ENCODE results near the gene SFTPA2.
A peak's percentile ranks its signal among the peaks of the same experiment; 100 is the strongest.
"Not testable (repeated sequence)": the region's sequence is repeated elsewhere in the genome, so short reads cannot be mapped to it uniquely, and the experiment has no call there.

SFTPA2 gene

DNA sequence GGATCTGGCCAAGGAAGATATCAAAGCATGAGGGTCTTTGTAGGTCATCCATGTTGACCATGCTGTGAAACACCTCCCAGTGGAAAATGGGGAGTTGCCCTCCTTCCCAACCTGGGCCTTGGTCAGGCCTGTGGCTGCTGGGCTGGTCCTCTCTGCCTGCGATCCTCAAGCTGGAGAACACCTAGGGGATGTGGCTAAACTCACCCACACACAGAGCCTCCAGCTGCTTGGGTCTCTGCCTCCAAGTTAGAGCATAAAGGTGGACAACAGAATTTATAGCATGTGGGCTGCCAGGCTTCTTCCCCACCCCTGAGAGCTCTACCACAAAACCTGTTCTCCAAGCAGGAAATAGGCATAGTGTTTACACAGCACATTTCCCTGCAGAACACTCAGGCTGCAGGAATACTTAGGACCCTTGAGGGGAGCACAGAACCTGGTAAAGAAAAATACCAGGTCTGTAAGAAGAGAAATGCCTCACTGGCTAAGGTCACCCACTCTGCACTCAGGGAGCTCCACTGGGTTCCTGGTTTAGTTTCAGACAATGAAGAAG is at the start of gene SFTPA2:
Gene SFTPA2 (minus strand): TSS at position 248 of the 550 bp plus-strand sequence. CDS start 924 bp downstream, outside the sequence.
- no peak for DNase-seq (ENCODE audit: low read depth in 2 of 2)

DNA sequence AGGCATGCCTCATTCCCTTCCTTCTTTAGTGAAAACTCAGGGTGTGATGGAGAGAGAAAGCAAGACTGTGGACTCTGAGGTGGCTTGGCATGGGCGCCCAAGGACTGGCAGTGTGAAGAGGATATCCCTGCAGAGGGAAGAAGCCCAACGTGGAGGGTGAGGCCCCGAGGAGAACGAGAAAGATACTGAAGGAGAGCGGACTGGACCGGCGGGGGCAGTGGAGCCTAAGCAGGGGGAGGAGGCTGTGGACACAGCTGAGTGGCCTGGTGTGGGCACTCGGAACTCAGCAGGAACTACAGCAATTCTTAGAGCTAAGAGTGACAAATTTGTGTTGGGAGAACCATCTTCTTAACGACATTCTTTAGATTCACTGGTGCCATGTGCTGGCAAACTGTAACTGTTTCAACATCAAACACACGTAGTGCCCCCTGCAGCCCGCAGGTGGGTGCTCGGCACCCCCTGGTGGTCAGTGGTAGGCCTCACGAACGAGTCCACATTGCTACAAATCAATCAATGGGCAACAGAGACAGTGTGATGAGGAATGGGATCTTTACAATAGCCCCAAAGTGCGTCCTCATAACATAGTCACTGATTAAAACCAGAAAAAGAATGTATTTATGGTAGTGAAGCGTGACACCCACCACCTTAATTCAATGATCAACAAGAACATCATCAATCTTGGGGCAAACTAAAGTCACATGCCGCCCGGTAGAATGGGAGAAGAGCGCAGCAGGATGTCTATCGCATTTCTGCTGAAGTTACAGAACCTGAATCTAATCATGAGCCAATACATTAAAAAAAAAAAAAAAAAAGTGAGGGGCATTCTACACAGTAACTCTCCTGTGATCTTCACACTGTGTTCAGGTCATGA is 48.5 kb upstream of the SFTPA2 start:
- peak; percentile 16 to 27 for DNase-seq (ENCODE audit: low read depth in 2 of 2)

DNA sequence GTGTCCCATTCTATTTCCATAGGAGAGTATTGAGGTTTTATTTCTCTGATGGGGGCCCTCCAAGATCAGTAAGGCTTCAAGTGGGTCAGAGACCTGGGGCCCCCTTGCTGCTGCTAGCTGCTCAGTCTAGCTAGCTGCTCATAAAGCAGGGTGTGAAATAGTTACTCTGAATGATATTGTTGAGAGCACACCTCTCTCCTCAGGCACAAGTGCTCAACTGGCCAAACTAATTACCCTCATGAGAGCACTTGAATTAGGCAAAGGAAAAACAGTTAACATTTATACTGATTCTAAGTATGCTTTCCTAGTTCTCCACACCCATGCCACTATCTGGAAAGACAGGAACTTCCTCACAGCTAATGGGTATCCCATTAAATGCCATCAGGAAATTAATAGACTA is 45.1 kb upstream of the SFTPA2 start:
- no peak for DNase-seq (ENCODE audit: low read depth in 2 of 2)

DNA sequence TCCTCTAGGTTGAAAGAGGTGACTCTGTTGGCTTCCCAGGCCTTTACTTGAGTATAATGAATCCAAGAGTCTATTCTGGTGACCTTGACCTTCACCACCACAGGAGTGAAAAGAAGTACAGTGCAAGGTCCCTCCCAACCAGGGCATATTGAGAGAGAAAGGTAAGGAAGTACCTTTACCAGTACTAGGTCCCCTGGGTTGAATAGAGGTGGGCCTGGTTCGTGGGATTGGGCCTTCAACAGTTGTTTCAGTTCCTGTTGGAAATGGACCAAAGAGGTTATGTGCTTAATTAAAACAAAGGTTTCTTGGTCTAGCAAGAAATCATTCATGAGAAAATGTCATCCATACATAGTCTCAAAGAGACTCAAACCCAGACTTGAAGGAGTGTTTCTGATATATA is 44.1 kb upstream of the SFTPA2 start:
- DNase-seq (ENCODE audit: low read depth in 2 of 2): no peak

DNA sequence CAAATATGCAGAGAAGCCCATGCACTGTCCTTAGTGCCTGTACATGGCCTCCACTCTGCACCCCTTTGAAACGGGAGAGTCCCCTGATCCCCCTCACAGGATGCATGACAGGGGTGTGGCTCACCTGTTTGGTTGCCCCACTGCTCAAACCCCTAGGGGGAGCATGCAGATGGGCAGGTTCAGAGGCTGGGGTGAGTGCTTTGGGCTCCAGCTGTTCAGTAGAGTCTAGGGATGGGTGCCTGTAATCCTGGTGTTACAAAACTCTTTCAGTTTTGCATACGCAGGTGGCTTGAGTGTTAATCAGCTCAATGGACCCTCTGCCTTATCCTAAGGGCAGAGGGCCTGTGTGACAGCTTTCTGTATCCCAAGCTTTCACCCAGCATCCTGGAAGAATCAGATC is 42.7 kb upstream of the SFTPA2 start:
- no peak for DNase-seq (ENCODE audit: low read depth in 2 of 2)

DNA sequence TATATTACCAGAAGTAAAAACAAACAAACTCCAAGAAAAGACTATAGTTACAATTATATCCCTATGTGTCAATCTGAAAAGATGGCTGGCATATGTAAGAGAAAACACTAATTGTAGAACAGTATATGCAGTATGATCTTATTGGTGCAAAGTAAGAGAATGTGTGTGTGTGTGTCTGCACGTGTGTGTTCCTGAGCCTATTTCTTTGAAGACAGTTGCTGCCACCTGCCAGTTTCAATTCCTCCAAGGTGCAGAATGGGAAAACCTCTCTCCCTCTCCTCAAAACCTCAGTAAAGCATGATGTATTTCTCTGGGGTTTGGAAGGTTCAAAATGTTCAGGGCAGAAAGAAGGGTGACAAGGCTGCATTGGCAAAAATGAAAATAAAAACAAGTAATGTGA is 41.7 kb upstream of the SFTPA2 start:
- no peak for DNase-seq (ENCODE audit: low read depth in 2 of 2)

DNA sequence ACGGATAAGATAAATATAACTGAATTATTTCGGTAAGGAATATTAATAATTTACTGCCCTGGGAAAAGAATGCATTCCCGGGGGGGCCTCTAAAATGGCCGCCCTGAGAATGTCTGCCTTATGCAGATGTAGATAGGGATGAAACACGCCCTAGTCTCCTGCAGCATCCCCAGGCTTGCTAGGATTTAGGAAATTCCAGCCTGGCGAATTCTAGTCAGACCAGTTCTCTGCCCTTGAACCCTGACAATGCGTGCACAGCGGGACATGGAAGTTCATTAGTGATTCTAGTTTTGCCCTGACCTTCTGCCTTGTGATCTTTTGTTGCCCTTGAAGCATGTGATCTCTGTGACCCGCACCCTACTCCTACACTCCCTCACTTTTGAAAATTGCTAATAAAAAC is 39.4 kb upstream of the SFTPA2 start:
- not testable (repeated sequence) for DNase-seq (ENCODE audit: low read depth in 2 of 2)

DNA sequence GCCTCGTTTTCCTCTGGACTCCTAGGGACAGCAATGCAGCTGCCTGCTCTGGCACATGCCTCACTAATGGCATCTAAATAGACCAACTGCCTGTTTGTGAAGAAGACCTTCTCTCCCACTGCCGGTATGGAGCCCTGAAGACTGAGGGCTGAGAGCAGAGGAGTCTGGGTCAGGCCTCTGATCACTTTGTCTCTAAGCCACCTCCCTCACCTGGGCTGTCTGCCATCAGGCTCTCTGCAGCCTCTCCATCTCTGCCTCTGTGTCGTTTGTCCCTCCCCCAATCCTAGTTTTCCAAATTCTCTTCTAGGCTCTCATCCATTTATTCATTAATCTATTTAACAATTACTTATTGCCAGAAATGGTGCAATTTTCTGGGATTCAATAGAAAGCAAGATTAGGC is 35.3 kb upstream of the SFTPA2 start:
- no peak for DNase-seq (ENCODE audit: low read depth in 2 of 2)

DNA sequence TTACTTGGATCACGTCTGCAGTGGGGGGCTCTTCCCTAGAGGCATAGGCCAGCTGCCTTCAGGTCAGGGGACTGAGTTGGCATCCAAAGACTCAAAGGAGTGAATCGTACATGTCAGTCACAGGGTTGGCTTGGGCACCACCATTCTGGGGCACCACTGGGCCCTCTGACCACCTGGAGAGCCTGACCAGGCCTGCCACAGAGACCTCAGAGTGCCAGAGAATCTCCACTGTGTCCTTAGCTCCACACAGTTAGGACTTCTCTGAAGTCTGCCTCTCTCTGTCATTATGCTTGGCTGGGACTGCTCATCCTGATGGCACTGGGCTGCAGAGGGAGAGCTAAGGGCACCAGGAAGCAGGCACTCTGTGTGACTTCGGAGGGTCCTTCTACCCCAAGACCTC is 34.4 kb upstream of the SFTPA2 start:
- DNase-seq (ENCODE audit: low read depth in 2 of 2): not testable (repeated sequence)

DNA sequence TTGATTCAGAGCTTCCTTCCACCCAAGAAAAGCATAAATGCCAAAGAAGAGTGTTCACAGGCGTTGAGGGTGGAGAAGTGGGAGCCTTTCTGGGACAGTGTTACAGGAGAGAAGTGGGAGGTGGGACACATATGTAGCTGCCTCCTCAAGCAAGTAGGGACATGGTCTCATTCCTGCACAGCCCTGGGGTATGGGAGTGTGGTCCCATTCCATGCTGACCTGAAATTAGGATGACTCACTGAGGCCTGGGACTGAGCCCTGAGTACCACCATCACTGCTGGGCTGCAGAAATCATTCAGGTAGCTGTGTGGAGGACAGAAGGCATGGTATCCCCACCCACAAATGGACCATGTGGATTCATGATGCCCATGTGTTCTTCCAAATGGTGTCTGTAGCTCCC is 33.2 kb upstream of the SFTPA2 start:
- no peak for DNase-seq (ENCODE audit: low read depth in 2 of 2)

DNA sequence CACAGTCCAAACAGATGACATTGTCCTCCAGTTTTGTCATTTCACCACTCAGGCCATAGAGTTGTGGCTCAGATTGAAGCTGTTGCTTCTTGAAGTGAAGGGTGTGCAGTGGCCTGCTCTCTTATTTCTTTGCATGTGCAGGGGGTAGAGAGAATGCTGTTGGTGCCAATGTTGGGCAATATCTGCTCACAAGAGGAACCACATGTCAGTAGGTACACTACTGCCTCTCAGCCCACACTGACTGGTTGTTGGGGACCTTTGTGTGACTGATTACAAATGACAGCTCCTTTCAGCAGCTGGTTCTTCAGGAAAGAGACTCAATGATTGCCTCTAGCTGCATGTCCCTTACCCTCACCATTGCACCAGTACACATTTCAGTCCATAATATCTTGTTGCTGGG is 28.6 kb upstream of the SFTPA2 start:
- DNase-seq (ENCODE audit: low read depth in 2 of 2): no peak

DNA sequence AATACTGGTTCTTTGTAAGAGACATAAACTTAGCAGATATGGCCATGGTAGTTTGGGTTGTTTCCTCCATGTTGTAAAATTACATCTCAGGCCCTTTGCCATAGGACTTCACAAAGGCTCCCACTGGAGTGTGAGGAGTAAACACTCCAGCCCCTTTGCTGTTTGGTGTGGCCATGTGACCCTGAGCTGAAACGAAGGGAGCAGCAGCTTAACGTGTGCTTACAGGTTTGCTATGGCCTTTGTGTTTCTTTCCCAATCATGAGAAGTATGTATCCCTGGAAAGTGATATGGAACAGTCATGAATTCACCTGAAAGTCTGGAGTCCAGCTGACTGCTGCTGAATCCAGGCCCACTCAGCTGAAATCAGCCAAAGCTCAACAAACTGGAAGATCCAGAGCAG is 26.7 kb upstream of the SFTPA2 start:
- no peak for DNase-seq (ENCODE audit: low read depth in 2 of 2)

DNA sequence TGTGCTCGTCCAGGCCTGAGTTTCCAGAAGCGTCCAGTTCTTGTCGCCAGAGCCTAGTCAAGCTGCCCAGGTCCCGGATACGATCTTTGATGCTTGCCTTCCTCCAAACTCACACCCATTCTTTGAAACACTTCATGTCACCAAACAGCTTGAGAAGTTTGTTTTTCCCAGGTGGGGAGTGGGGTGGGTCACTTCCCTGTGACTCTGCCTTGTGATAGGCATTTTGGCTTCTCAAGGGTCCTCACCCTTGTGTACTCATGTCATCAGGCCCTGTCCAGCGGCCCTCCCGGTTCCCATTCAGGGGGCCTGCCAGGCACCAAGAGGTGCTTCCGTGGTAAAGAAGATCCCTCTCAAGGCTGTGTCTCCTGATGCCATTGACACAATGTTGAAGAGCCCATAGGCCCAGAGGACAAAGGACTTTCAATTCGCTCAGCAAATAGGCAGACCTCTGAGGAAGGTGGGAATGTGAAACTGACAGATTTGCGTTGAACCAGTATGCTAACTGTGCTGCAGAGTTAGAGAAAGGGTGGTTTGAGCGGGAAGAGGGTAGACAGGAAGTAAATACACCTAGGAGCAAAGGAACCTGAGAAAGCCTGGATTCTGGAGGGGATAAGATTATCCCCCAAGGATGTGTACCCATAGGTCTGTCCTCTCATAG is 25.8 kb upstream of the SFTPA2 start:
- DNase-seq (ENCODE audit: low read depth in 2 of 2): no peak

DNA sequence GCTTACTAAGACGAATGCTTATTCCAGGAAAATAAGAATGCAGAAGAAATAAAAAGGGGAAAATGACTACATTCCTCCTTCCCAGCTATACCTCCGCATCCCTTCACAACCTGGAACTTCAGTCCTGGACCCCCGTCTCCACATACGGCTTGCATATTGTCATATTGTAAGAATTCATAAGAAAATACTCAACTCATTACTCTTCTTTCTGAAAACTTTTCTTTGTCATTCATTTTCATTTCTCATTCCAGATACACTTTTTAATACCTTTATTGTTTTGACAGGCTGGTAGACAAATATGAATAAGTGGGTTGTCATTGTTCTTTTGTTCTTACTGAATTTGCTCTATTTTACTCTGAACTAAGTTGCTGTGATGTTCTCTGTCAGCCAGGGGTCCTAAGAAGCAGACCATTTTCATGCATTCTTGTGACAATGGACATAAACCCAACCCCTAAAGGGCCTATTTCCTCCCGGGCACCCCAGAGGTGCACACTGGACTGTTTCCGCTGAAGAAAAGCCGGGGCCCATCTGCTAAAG is 23.3 kb upstream of the SFTPA2 start:
- no peak for DNase-seq (ENCODE audit: low read depth in 2 of 2)

DNA sequence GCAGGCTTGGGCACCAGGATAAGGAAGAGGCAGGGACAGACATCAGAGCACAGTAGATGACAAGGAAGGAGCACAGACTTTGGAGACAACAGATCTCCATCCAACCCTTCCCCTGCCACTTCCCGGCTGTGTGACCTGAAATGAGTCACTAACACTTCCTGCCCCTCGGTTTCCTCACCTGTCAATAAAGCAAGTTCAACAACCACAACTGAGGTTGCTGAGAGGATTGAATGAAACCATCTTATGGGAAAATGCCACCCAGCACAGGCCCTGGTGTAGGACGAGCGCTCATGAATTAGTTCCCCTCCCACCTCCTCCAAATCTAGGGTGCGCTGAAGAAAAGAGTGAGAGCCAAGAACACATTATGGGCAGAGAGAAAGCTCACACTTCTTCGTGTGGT is 22.7 kb upstream of the SFTPA2 start:
- not testable (repeated sequence) for DNase-seq (ENCODE audit: low read depth in 2 of 2)

DNA sequence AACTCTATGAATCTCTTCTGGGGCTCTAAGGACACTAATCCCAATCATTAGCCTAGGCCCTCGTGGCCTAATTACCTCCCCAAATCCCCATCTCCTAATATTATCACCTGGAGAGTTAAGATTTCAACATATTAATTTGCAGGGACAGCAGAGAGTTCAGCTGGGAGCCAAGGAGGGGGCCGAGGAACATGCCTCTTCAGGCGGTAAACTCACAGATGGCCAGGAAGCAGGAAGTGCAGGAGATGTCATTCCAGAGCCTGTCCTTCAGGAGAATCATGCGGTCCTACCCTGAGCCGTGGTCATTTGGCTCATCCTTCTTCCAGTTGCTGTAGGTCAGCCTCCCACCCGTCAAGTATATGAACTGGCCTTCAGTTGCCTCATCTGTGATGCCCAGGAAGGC is 21.9 kb upstream of the SFTPA2 start:
- no peak for DNase-seq (ENCODE audit: low read depth in 2 of 2)

DNA sequence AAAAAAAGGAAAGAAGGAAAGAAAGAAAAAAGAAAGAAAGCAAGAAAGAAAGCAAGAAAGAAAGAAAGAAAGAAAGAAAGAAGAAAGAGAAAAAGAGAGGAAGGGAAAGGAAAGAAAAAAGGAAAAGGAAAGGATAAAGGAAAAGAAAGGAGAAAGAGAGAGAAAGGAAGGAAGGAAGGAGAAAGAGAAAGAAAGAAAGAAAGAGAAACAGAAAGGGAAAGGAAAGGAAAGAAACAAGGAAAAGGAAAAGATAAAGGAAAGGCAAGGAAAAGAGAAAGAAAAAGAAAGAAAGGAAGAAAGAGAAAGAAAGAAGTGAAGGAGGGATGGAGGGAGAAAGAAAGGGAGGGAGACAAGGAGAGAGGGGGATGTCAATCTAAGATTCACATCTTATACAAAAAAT is 20.8 kb upstream of the SFTPA2 start:
- DNase-seq (ENCODE audit: low read depth in 2 of 2): no peak

DNA sequence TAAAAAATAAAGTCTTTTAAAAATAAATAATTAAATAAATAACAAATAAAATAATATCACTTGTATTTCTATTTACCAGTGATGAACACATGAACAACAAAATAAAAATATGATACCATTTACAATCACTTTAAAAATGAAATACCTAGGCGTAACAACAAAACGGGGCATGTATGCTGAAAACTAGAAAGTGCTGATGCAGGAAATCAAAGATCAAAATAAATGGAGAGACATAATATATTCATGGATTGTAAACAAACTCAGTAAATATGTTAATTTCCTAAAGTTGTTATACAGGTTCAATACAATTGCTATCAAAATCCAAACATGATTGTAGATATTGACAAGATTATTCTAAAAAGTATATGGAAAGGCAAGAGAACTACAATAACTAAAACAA is 19.2 kb upstream of the SFTPA2 start:
- no peak for DNase-seq (ENCODE audit: low read depth in 2 of 2)

DNA sequence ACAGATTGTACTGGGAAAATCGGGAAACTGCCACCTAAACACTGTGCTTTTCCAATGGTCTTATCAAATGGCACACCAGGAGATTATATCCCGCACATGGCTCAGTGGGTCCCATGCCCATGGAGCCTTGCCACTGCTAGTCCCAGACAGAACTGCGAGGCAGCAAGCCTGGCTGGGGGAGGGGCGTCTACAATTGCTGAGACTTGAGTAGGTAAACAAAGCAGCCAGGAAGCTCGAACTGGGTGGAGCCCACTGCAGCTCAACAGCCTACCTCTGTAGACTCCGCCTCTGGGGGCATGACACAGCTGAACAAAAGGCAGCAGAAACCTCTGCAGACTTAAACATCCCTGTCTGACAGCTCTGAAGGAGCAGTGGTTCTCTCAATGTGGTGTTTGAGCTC is 10.4 kb upstream of the SFTPA2 start:
- DNase-seq (ENCODE audit: low read depth in 2 of 2): not testable (repeated sequence)

DNA sequence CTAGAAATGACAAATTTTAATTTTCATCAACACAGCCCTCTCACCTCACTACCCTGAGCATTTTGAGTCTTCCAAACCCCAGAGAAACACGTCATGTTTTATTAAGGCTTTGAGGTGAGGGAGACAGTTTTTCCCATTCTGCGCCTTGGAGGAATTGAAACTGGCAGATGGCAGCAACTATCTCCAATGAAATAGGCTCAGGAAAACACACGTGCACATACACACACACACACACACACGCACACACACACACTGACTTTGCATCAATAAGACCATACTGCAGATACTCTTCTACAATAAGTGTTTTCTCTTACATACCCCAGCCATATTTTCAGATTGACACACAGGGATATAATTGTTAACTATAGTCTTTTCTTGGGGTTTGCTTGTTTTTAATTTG is 3.2 kb upstream of the SFTPA2 start:
- no peak for DNase-seq (ENCODE audit: low read depth in 2 of 2)

DNA sequence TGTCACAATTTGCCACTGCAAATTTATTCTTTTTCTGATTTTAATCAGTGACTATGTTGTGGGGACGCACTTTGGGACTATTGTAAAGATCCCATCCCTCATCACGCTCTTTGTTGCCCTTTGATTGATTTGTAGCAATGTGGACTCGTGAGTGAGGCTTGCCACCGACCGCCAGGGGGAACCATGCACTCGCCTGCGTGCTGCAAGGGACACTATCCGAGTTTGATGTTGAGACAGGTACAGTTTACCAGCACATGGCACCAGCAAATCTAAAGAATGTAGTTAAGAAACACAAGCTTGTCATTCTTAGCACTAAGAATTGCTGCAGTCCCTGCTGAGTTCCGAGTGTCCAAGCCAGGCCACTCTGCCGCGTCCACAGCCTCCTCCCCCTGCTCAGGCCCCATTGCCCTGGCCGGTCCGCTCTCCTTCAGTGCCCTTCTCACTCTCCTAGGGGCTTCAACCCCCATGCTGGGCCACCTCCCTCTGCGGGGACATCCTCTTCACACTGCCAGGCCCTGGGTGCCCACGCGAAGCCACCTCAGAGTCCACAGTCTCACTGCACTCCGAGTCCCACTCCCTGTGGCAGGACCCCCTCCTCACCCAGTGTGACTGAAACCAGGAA is 2.0 kb upstream of the SFTPA2 start:
- DNase-seq (ENCODE audit: low read depth in 2 of 2): peak; percentile 18 to 32

DNA sequence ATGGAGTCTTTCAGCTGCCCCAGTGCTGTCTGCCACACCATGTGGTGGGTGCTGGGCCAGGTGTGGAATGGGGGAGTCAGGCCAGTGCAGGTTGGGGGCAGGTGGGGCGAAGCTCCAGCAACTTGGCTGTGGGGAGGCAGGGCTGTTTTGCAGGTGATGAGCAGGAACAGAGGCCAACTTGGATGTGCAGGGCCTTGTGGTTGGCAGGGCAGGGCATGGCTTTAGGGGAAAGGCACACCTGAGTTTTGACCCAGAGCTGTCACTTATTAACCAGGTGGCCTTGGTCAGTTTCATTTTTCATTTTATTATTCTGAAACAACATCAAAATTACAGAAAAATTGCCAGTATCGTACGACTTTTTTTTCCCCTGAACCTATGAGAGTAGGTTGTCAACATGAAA is 1.1 kb upstream of the SFTPA2 start:
- DNase-seq (ENCODE audit: low read depth in 2 of 2): no peak

Measured in stimulated activated CD8-positive, alpha-beta memory T cell treated with anti-CD3 and anti-CD28 coated beads, Interleukin-15, amount 100 ng/mL, for 48 hours (primary cell).